CD4-positive, alpha-beta T cell treated with Interferon gamma for 1 hour (primary cell): Measurements from ENCODE around the gene CPD.
A peak's percentile ranks its signal among the peaks of the same experiment; 100 is the strongest.
"Not testable (repeated sequence)": the region's sequence is repeated elsewhere in the genome, so short reads cannot be mapped to it uniquely, and the experiment has no call there.

Experiments
- DNase-seq: peaks from one replicate; pipeline ENCODE4 v3.0.0-alpha.2; 2020

The CPD gene

GRCh38 chr17:30436729-30437128 is 58.0 kb downstream of the CPD start:
- no peak for DNase-seq

DNA sequence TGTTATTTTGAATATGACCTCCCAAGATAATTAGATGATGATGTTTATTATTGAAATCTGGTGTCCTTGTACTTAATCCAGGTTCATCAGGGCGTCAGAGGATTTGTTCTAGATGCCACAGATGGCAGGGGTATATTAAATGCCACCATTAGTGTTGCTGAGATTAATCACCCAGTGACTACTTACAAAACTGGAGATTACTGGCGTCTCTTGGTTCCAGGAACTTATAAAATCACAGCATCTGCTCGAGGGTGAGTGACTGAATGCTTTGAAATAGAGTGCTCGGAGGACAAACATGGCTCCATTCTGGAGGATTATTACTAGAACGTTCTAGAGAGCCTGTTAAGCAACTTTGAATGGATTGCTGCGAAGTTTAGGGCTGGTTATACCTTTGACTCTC is 65.0 kb downstream of the CPD start:
- DNase-seq: no peak

DNA sequence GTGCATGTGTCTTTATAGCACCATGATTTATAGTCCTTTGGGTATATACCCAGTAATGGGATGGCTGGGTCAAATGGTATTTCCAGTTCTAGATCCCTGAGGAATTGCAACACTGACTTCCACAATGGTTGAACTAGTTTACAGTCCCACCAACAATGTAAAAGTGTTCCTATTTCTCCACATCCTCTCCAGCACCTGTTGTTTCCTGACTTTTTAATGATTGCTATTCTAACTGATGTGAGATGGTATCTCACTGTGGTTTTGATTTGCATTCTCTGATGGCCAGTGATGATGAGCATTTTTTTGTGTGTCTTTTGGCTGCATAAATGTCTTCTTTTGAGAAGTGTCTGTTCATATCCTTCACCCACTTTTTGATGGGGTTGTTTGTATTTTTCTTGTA is 67.9 kb downstream of the CPD start:
- DNase-seq: not testable (repeated sequence)

DNA sequence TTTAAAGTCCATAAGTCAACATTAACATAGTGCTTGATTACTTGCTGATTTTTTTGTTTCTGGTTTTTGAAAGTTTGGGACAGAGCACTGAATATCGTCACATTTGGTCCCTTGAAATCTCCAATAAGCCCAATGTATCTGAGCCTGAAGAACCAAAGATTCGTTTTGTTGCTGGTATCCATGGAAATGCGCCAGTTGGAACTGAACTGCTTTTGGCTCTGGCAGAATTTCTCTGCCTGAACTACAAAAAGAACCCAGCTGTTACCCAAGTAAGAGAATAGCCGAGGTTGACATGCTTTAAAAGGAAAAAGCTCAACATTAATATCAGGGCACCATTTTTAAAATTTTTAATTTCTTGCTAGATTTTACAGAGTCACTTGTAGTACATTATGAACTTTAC is 70.8 kb downstream of the CPD start:
- no peak for DNase-seq

DNA sequence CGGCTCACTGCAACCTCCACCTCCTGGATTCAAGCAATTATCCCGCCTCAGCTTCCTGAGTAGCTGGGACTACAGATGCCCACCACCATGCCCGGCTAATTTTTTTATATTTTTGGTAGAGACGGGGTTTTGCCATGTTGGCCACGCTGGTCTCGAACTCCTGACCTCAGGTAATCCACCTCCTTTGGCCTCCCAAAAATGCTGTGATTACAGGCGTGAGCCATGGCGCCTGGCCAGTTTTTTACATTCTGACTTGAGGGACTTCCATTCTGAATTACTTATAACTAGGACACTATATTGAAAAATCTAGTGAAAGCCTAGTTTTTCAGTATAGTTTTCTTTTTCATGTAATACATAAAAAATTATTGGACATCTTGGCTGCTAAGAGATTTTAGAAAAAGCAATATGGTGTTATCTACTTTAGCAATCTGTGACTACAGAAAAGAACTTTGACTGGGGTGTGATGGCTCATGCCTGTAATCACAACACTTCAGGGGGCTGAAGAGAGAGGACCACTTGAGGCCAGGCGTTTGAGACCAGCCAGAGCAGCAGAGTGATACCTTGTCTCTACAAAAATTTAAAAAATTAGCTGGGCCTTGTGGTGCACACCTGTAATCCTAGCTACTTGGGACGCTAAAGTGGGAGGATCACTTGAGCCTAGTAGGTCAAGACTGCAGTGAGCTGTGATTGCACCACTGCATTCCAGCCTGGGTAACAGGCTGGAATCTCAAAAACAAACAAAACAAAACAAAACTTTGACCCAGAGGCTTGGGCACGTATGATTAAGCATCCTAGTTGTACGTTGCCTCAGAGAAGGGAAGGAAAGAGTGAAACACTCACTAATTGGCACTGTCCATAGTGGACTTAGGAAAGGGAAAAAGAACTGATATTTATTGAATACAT is 71.6 kb downstream of the CPD start:
- no peak for DNase-seq

- DNase-seq: no peak
These were observed 75.9 kb downstream of the CPD start for GRCh38 chr17:30454635-30455034.

GRCh38 chr17:30458371-30458770 is 79.6 kb downstream of the CPD start:
- DNase-seq: no peak

GRCh38 chr17:30458797-30459413 is 80.2 kb downstream of the CPD start:
- not testable (repeated sequence) for DNase-seq

GRCh38 chr17:30468465-30468864 is 89.7 kb downstream of the CPD start:
- DNase-seq: no peak

- no peak for DNase-seq
These were observed 93.6 kb downstream of the CPD start for GRCh38 chr17:30472238-30472890.

GRCh38 chr17:30475206-30475605 is 96.5 kb downstream of the CPD start:
- no peak for DNase-seq

DNA sequence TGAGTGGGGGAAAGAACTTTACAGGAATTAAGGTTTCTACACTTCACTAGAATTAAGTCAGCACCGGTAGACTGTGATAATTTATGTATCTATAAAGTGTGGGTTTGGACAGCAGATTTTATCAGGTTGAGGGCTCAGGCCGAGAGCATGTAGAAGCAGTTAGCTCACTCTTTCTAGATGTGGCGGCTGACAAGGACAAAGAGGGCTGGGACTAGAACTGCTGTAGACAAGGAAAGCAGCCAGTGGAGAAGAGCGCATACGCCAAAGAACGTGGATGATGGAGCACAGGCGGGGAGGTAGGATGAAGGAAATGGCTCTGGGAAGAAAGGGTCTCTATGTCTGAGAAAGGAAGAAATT is 98.0 kb downstream of the CPD start:
- no peak for DNase-seq

DNA sequence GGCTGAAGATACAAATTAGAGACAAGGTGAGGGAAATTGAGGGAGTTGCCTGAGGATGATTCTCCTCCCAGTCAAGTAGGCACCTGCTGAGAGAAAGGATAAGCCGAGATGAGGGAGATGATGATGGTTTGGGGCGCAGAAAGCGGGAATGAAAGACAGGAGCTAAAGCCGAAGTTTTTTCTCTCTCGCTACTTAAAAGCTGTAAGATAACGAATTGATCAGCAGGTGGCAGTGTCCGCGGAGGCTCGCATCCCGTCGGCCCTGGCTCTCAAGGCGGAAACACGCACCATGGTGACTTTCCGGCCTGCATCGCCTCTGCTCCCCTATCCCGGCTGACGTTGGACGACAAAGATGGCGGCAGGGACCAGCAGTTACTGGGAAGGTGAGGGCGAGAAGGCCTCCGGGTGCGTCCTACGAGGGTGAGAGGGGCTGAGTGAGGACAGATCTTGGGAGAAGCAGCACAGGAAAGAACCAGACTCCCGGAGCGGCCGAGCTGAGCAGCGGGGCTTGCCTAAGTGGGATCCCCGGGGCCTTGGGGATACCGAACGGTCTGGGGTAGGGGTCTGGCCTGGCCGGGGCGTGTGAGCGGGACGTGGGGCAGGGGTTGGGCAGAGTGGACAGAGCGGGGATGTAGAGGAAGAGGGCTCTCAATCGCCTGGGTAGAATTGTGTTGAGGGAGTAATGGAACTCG is 98.5 kb downstream of the CPD start, which contains the start of gene GOSR1:
Gene GOSR1, plus strand, starts transcription at position 326 of the 691 bp plus-strand sequence. Its CDS starts 26 bp downstream, at position 352.
- DNase-seq: peak; percentile 91

DNA sequence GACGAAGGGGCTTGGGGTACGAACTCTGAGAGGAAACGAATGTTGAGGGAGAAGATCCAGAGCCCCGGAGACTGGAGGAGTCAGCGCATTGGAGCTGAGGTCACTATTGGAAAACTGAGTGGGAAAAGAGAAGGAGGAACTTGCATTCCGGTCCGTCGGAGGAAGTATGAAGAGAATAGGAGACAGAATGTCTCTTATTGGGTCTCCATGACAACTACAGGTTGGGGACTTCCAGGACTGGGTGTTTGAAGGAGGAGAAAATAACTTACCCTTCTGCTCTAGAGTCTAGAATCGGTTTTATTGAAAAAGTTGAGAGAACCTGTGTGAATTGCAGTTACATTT is 99.0 kb downstream of the CPD start:
- peak; percentile 17 for DNase-seq

GRCh38 chr17:30482555-30482954 is 103.8 kb downstream of the CPD start:
- DNase-seq: no peak

- DNase-seq: no peak
These were observed 104.4 kb downstream of the CPD start for GRCh38 chr17:30483159-30483558.

- no peak for DNase-seq
These were observed 115.1 kb downstream of the CPD start for GRCh38 chr17:30493780-30494179.

DNA sequence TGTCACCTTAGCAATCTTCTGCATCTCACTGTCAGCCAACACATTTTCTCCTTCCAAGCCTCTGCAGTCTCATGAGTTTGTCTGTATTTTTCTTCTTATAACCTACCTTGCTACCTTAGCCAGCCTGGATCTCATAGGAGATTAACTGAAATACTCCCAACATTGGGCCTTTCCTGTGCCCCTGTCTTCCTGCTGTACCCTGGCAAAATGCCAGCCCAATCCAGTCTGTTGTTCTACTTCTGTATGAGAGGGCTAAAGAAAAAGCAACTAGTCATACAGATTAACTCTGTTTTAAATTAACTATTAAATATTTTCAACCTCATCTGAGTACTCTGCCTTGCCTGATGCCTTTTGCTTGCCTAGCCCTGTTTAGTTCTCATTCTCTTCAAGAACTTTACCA is 116.9 kb downstream of the CPD start:
- no peak for DNase-seq

GRCh38 chr17:30503558-30503957 is 124.8 kb downstream of the CPD start:
- DNase-seq: no peak

DNA sequence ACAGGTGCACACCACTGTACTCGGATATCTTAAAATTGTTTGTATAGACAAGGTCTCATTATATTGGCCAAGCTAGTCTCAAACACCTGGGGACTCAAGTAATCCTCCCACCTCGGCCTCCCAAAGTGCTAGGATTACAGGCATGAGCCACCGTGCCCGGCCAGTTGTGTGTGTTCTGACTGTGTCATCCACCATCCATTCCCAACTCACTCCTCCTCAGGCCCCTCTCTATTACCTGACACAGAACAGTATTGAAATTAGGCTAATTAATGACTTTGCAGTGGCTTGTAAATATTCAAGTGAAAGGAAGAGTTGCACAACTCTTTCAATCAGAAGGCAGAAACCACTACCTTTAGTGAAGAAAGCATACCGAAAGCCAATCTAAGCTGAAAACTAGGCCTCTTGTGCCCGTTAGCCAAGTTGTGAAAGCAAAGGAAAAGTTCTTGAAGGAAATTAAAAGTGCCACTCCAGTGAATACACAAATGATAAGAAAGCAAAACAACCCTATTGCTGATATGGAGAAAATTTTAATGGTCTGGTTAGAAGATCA is 127.2 kb downstream of the CPD start:
- DNase-seq: no peak

- DNase-seq: no peak
These were observed 127.8 kb downstream of the CPD start for GRCh38 chr17:30506481-30506880.

DNA sequence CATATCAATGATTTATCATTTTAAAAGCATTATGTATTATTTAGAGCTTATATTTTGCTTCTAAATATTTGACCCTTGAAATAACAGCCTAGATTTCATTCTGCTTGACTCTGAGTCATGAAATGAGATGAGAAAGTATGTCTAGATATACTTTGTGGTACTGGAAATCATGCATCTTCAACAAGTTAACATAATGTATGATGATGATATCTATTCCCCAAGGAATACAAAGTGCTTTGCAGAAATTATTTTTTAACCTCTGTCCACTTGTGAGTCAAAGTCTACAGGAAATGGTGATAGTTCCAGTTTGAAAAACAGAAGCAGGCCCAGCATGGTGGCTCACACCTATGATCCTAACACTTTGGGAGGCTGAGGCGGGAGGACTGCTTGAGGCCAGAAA is 134.6 kb downstream of the CPD start:
- no peak for DNase-seq
